ENCODE measurements around the gene ISCA2.

Gene ISCA2

DNA sequence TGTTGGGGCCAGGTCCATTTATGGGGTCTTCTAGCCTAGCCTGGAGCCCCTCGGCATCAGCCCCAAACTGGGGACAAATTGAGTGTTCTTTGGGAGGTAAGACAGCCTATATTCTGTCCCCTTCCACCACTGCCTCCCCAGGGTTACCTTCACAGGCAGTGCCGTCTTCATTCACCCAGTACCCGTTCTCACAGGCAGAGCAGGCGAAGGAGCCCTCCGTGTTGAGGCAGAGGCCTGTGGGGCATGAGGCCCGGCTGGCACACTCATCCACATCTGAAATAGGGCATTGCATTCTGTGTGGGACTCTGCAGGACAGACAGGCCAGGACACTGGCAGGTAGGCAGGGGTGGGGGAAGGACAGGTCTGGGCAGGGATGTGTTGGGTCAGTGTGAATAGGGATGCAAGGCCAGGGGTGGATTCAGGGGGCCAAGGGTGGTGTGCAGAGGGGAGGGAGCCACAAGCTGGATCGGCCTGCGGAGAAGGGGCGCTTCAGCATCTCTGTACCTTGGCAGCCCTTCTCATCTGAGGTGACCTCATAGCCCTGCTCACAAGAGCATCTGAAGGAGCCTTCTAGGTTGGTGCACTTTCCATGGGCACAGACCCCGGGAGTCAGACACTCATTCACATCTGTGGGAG is 16.1 kb downstream of the ISCA2 start:
- no peak for DNase-seq

DNA sequence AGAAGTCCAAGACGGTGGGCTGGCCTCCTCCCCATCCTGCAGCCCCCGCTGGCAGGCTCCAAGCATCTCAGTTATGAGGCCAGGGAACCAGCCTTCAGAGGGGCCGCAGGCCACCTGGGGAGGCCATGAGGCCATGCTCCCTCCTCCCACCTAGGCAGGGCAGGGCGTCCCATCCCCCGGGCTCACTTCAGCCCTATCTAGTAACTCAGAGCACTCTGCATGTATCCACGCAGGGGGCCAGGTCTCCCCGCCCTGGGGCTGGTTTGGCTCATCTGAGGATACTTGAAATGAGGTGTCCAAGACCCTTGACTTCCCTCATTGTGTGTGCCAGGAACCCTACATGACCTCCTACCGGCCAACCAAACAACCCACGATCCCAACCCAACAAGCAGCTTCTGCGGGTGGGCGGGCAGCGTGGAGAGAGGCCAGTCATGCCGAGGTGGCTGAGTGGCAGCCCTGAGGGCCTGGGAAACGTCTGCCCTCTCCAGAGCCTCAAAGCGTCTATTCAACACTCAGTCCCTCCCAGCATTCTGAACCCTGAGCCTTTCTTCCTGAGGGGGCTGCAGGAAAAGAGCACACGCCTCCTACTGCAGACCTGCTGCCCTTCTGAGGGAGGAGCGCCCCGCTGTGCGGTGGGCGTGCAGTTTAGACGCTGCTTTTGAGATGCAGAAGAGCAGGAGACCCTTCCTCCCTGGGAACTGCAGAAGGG is 16.8 kb downstream of the ISCA2 start:
- DNase-seq, result no peak

DNA sequence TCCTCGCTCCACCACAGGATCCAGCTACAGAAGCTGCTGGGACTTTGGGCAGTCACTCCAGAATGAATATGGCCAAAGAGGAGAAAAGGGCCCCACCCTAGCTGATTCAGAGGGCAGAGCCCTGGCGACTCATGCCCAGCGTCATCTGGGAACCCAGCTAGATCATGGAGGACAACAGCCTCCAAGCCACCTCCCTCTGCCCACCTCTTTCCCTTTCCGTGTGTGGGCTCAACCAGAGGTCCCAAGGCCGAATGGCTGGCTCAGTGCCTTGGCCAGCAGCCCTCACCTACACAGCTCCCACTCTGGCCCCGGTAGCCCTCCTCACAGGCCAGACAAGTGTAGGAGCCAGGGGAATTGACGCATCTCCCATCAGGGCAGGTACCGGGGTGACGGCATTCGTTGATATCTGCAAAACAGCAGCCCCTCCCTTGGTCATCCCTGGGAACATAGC is 17.4 kb downstream of the ISCA2 start:
- DNase-seq, result no peak

DNA sequence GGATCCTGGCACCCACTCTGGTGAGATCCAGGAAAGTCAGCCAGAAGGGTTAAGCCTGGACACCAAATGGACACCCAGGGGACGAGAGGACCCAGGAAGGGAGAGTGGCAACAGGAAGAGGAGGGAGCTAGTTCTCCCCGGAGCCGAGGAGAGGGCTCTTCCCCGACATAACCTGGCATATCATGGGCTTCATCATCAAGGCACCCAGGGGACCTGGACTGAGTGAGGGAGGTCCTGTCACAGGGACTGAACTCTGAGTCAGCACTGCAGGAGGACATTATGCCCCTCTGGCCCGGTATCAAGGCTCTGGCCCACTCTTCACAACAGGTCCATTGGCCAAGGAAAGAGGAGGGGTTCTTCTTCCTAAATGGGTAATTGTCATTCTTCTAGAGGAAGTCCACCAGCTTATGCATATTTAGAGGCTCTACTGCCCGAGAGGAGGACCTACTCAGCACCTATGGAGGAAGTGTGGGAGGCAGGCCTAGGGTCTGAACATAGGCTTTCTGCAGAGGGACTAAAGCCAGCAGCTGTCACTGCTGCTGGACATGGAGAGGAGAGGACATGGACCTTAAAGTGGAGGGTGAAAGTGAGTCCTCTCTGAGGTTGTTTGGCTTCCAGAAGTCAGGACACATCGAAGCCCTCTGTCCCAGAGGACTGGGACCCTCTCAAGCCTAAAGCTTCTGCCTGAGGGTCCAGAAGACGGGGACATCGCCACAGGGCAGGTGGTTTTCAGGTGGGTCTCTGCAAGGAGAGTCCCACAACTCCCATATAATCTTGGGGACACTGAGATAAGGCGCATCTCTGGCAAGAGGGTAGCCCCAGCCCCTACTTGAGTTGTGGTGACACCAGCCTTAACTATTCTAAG is 18.6 kb downstream of the ISCA2 start:
- no peak for DNase-seq

DNA sequence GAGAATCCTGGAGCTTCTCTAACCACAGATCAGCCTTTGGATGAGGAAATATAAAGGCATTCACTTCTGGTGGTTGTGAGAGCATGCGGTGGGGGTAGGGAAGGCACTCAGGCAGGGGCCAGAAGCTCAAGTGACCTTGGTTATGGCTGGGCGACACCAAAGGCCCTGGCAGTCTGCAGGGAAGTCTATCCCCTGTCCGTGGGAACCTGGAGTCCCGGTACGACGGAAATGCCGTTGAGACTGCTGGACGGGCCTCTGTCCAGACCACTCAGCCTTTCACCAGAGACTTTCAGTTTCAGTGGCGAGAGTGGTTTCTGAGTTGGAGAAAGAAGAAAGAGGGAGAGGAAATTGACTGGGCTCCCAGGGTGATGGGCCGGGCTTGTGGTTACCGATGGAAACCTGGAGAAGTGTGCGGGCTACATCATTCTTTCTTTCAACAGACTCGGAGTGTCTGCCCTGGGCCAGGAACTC is 20.9 kb downstream of the ISCA2 start:
- DNase-seq, result no peak

DNA sequence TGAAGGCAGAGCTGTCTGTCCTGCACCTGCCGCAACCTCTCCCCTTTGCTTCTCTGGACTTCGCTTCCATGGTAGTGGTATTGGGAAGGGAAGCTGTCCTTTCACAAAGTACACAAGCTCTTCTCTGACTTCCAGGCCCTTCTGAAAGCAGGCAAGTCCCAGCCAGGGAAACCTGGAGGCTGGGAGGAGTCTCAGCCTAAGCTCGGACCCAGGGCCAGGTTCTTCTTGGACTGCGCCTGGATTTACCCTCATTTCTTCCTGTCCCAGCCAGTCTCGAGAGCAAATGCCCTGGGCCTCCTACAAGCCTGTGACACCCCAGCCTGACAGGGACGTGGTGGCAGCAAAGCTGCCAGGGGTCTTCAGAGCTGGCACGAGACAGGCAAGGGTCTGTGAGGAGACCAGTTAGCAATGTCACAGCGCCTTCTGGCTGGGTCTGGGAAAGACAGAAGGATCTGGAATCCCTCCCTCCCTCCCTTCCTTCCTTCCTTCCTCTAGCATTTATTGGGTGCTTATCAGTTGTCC is 22.4 kb downstream of the ISCA2 start:
- DNase-seq, result no peak

DNA sequence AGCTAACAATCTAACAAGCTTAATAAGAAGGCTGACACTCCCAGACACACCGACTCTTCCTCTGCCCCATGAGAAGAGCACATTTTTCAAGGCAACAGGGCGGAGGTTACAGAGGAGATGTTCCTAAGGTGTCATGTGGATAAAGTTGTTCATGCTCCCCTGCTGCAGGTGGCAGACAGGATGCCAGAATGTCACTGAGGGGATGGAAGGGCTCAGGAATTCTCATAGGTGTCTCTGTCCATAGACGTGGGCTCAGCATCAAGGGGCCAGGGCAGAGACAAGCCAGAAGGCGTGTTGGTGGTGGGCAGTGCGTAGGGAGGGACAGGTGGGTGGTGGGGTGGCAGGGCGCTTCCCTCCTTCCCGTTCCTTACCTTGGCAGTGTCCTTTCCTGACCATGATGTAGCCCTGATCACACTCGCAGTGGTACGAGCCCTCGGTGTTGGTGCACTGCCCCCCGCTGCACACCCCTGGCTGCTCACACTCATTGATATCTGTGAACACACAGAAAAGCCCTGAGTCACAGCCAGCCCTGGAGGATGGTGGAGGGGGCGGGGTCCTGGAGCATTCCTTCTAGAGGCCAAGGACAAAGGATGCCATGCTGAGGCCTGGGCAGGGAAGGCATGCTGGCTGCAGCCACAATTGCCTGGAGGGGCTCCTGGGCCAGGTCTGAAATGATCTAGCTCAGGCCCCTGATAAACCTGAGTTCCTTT is 23.0 kb downstream of the ISCA2 start:
- no peak for DNase-seq

DNA sequence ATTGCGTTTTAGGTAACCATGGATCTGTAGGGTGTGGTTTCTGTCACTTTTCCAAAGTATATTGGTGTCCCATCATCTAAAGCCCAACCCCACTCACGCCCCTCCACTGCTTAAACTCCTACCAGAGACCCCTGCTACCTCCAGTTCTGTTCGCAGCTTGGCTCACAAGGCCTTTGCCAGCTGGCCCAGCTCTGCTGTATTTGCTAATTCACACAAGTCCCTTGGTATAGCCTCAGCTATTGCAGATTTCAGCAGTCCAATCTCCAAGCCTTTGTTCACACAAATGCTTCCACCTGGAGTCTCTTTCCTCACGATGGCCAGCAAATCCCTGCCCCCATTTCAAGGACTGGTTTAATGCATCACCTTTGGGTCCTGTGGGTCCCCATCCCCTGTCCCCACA is 24.2 kb downstream of the ISCA2 start:
- DNase-seq, result no peak

DNA sequence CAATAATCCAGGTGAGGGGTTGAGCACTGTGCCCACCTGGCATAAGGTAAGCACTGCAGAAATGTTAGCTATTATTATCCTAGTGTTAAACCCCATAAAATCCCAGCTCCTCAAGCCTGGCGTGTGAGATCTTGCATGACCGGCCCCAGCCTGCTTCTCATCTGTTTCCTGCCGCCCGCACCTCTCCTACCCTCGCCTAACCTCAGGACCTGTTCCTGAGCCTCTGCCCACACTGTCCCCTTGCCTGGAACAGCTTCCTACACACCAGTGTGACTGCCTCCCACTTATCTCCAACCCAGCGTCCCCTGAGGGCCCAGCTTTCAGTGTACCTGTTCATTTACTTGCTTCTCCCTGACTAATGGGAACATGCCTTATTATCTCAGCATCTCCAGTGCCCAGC is 24.7 kb downstream of the ISCA2 start:
- DNase-seq, result no peak

DNA sequence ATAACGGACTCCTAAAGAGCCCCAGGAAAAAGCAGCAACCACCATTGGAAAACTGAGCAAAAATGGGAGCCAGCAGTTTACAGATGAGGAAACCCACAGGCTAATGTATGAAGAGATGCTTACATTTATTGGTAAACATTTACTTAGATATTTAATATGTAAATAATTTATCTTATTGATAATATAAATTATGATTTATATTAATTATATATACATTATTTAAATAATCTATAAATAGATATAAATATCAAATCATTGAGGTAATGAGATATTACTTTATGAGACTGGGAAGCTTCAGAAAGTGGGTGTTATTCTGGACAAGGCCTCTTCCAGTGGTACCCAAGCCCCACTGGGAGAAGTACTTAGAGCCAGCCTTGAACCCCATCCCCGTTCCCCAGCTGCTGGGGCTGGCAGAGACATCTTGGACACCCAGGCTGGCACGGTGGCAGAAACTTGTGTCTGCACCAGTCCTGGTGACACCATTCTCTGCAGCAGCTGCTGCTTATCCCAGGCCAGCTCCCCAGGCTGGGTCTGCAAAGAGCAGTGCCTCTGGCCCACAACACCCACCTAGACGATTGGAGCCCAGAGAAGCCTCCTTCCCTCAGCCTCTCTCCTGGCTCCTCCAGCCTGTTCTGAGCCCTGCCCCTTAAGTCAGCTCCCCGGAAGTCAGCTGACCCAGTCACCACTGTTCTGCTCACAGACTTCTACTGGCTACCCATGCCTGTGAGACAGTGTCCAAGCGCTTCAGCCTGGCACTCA is 25.9 kb downstream of the ISCA2 start:
- no peak for DNase-seq

DNA sequence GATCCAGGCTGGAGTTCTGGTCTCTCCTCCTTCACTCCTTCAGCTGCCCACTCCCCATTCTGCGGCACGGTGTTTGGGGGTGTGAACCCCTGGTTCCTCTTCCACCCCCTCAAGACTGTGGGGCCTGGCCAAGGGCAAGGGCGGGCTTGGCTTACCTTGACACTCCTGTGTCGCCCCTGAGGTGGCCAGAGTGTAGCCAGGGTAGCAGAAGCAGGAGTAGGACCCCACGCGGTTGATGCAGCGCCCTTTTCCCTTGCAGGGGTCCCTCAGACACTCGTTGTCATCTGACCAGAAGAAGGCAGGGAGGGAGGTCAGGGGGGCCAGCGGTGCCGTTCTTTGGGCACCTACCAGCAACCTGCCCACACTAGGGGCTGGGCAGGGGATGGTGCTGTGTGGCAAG is 28.2 kb downstream of the ISCA2 start:
- DNase-seq, result no peak

DNA sequence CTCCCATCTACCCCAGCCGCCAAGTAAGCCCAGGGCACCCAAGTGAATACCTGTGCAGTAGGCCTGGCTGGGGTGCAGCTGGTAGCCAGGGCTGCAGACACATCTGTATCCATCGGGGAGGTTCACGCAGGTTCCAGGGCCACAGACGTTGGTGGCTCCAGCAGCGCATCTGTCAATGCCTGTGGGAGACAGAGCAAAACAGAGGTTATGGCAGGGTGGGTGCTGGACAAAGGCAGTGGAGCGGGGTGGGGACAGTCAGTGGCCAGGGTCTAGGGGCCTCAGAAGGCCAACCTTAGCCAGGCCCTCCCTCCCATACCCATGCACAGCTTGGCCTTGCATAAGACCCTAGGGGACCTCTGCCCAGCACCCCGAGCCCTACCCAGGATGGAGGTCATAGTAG is 29.2 kb downstream of the ISCA2 start:
- no peak for DNase-seq

DNA sequence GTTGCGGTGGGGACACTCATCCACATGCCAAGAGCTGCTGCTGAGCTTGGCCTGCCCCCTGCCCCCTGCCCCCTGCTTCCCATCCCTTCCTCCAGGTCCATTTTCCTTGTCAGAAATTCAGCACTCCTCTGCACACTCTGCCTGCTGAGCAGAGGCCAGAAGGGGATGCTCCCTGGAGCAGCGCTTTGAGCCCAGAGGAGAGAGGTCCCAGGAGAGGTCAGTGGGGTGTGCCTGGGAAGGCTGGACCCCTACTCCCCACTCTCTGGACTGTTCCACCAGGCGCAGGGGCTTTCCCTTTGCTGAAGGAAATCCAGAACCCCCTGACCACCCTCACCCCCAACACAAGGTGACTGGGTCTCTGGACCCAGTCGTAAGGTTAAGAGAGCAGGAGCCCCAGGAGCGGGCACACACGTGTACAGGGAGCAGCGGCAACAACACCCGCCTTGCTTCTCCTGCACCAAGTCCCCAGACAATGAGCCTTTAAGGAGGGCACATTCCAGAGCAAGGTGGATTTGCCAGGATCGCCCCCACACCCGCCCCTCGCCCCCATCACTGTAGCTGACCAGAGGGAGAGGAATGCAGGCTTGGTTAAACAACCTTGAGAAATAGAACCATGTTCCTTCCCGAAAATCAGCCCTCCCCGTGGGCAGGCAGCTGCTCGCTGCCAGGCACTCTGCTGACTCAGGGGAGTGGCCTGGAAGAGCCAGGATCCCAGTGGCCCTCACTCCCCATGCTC is 30.7 kb downstream of the ISCA2 start:
- no peak for DNase-seq

DNA sequence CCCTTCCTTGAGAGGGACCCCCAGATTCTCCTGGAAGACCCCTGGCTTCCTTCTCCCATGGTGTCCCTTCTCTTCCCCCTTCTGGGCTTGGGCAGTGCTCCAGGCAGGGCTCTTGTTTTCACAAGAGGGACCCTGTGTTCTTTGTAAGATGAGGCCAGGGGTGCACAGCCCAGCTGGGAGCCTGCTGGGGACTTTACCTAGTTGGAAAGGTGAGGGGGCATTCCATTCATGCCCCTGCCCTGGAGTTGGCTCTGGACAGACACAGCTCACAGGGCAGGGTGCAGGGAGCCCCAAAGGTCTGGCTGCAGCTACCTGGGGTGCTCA is 31.2 kb downstream of the ISCA2 start:
- DNase-seq, result no peak

DNA sequence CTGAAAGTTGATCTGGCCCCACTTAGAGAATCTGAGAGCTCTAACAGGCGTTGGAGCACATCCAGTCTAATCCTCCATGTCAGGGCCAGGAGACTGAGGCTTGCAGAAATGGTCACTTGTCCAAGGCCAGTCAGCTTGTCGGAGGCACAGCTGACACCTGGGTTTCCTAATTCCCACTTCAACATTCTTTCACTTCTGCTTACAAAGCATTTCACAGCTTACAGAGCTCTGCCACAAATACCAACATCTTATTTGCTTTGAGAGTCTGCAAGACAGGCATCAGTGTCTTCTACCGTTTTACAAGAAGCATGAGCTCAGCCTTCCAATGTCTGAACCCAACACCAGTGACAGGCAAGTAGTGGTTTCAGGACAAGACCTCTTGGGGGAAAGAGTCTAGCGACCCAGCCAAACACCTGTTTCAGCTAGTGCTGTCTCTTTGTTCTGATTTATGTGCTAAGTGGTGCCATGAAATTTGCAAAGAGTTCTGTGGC is 31.8 kb downstream of the ISCA2 start:
- DNase-seq, result no peak

DNA sequence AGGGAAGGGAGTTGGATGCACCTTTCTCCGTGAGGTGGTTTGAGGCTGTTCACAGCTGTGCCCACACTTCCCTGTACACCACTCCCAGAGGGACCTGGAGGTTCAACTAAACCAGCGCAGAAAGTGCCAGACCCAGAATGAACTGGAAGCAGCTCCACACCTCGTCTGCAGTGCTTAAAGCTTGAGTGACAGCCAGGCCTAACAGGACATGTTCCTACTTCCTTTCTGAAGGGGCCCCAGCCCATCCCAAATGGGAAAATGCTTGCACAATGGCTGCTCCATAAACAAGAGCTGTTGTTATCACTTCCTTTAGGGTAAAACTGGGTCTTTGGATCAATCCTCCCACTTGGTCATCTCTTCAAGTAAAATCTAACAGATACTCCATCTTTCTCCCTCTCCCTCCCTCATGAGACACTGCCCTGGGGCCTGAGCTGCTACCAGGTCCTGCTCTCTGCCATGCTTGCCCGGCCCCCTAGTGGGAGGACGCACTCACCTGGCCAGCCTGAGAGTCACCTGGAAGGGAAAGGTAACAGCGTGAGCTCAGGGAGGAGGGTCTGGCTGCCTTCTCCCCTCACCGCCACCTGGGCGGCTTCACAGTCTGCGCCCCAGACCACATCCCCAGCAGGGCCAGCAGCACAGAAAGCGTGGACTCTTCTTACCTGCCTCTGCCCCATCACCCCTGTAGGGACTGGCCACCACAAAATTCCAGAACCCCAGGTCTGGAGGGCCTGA is 33.5 kb downstream of the ISCA2 start:
- no peak for DNase-seq

DNA sequence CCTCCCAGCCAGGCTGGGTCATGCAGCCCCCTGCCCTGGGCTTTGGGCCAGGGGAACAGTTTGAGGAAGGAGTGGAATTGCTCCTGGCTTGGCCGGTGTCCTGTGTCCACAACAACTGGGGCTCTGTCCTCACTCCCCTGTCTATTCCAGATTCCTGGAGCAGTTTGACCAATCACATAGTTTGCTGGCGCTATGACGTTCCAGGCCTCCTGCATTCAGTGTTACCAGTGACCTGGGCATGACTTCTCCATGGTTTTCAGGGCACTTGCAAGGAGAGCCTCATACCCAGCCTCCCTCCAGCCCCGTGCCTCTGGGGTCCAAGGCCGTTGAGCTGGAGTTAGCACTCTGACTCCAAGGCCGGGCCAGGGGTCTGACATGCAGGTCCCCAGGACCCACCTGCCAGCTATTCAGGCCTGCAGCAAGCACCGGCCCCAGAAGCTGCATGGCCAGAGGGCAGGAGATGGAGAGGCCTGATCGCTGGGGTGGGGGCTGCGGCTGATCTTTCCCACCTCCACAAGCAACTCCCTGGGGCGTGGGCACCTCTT is 34.2 kb downstream of the ISCA2 start:
- no peak for DNase-seq

DNA sequence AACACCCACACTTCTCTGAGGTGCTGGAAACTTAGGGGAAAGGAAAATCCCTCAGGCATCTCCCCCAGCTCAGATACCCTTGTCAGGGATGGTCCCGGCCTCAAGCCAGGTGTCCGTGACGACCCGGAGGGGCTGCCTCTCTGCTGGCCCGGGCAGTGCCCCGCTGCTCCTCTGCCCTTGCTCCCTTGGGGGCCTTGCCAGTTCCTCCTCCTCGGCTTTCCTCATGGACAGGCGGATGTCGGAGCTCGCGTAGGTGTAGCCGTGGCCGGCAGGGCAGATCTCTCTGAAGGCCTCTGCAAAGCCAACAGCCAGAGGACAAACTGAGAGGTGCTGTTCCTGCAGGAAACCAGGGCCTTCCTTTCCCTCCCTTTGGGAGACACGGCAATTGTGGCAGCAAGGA is 34.8 kb downstream of the ISCA2 start:
- DNase-seq, result no peak

DNA sequence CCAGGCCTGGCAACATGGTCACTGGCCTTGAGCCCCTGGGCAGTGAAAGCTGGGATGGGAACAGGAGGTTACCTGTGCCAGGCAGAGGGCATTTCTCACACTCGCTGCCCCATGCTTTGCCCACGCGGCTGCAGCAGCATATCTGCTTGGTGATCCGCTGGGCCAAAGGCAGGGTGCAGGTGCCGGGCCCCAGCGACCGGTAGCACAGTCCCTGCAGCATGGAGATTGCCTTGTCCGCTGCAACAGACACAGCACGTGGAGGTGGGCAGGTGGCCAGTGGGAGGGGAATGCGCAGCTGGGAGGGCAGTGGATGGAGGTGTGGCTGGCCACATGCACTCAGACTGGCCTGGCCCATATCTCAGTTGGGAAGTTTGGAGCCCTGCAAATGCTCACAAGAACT is 35.3 kb downstream of the ISCA2 start:
- DNase-seq, result no peak

DNA sequence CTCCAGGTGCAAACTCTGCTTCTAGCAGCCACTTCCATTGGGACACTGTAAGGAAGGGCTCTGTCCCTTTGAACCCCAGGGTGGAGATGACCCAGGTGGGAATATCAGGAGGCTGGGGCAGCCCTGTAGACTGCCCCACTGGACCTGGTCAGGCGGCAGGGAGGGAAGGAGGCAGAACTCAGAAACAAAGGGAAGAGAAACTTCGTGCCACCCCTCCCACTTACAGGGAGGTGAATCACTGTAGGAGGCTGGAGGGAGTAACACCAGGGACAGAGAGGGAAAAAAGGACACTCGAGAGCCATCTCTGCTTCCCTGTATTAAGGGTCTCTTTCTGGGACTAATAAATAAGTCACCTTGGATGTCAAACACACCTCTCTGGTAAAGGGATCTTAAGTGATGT is 37.4 kb downstream of the ISCA2 start:
- DNase-seq, result no peak
